ENCODE data around the gene USP17L13.
"Not testable (repeated sequence)": the region's sequence is repeated elsewhere in the genome, so short reads cannot be mapped to it uniquely, and the experiment has no call there.

GRCh38 chr4:9257824-9258223, 33.1 kb downstream of the USP17L13 start, which contains the start of gene USP17L20:
- TF ChIP-seq POLR2A, CTCF, POLR2AphosphoS5 (IDR thresholded peaks at IDR 0.05): not testable (repeated sequence)

All from breast epithelium (tissue), 3 donors.